HepG2 (cell line): ENCODE measurements around the gene PEPD. TPM values are rescaled to one million over a fixed set of nuclear protein-coding genes. Genes with fewer than 3 reads are reported as not detected.
A peak's percentile ranks its signal among the peaks of the same experiment; 100 is the strongest.

Source experiments
- ATRX ChIP-seq: sonication (generic); formaldehyde crosslinking; IDR thresholded peaks from 2 replicates; pipeline ENCODE4 v1.4.0; 2020; ENCODE audit warnings: missing genetic modification reagents, borderline replicate concordance
- CEBPB ChIP-seq: IDR thresholded peaks from 2 replicates; pipeline ENCODE4 v1.6.1; 2011; ENCODE audit warnings: low read depth, low read length, improper control_type of control experiment, borderline replicate concordance
- ESRRA ChIP-seq: sonication (generic); formaldehyde crosslinking; IDR thresholded peaks from 2 replicates; pipeline ENCODE4 v1.5.1; 2020; ENCODE audit warnings: mild to moderate bottlenecking, low read depth, missing genetic modification reagents
- HIVEP1 ChIP-seq: sonication (generic); formaldehyde crosslinking; IDR thresholded peaks from 2 replicates; pipeline ENCODE4 v1.4.0; 2020; ENCODE audit warnings: mild to moderate bottlenecking, missing genetic modification reagents
- ISX ChIP-seq: sonication (generic); formaldehyde crosslinking; conservative IDR thresholded peaks from 2 replicates; pipeline ENCODE4 v1.5.0; 2020; ENCODE audit warnings: missing genetic modification reagents
- KDM5A ChIP-seq: fragments of 200-600 bp; sonication (generic); IDR thresholded peaks from 2 replicates; pipeline ENCODE4 v1.7.0; 2018; ENCODE audit warnings: antibody characterized with exemption, mild to moderate bottlenecking, low read length, borderline replicate concordance
- KLF16 ChIP-seq, 2 experiments: sonication (generic) in 1 of 2; formaldehyde crosslinking in 1 of 2; IDR thresholded peaks; 2 replicates each; pipeline versions ENCODE4 v1.6.1 to v1.8.0; 2016 to 2023; ENCODE audit warnings: missing genetic modification reagents in 2 of 2, missing compliant biosample characterization in 1 of 2
- KMT2A ChIP-seq: sonication (generic); formaldehyde crosslinking; IDR thresholded peaks from 2 replicates; pipeline ENCODE4 v1.4.0; 2020; ENCODE audit warnings: missing genetic modification reagents
- PITX1 ChIP-seq: sonication (generic); formaldehyde crosslinking; IDR thresholded peaks from 2 replicates; pipeline ENCODE4 v1.5.1; 2020; ENCODE audit warnings: mild to moderate bottlenecking, missing genetic modification reagents
- SMC3 ChIP-seq: IDR thresholded peaks from 2 replicates; pipeline ENCODE4 v1.6.1; 2011; ENCODE audit warnings: low read length, improper control_type of control experiment
- STAT5B ChIP-seq: sonication (generic); formaldehyde crosslinking; IDR thresholded peaks from 2 replicates; pipeline ENCODE4 v1.4.0; 2020; ENCODE audit warnings: missing genetic modification reagents
- TCF7L2 ChIP-seq: IDR thresholded peaks from 2 replicates; pipeline ENCODE4 v1.6.1; 2011; ENCODE audit warnings: mild to moderate bottlenecking, low read depth, low read length, moderate library complexity
- THAP7 ChIP-seq: sonication (generic); formaldehyde crosslinking; IDR thresholded peaks from 2 replicates; pipeline ENCODE4 v1.8.1; 2023; ENCODE audit warnings: mild to moderate bottlenecking, missing genetic modification reagents
- TSC22D2 ChIP-seq: sonication (generic); formaldehyde crosslinking; IDR thresholded peaks from 2 replicates; pipeline ENCODE4 v1.5.1; 2020; ENCODE audit warnings: missing genetic modification reagents, mild to moderate bottlenecking, borderline replicate concordance
- U2AF1 ChIP-seq: fragments of 200-400 bp; formaldehyde crosslinking; optimal IDR thresholded peaks from 2 replicates; pipeline ENCODE3; 2017; ENCODE audit warnings: mild to moderate bottlenecking, low read depth, low read length
- ZC3H13 ChIP-seq: sonication (generic); formaldehyde crosslinking; IDR thresholded peaks from 2 replicates; pipeline ENCODE4 v1.8.1; 2023; ENCODE audit warnings: mild to moderate bottlenecking, missing genetic modification reagents, moderate library complexity
- ZFP90 ChIP-seq: sonication (generic); formaldehyde crosslinking; IDR thresholded peaks from 2 replicates; pipeline ENCODE4 v1.8.0; 2022; ENCODE audit warnings: missing genetic modification reagents, mild to moderate bottlenecking, inconsistent platforms, borderline replicate concordance
- ZFX ChIP-seq: sonication (generic); formaldehyde crosslinking; IDR thresholded peaks from 2 replicates; pipeline ENCODE4 v1.4.0; 2020; ENCODE audit warnings: mild to moderate bottlenecking, low read depth, missing genetic modification reagents, moderate library complexity
- ZFY ChIP-seq: sonication (generic); formaldehyde crosslinking; IDR thresholded peaks from 2 replicates; pipeline ENCODE4 v1.4.0; 2020; ENCODE audit warnings: missing genetic modification reagents
- ZNF207 ChIP-seq: fragments of 450-650 bp; IDR thresholded peaks from 2 replicates; pipeline ENCODE4 v1.6.1; 2016; ENCODE audit warnings: antibody characterized with exemption, borderline replicate concordance
- ZNF256 ChIP-seq: sonication (generic); formaldehyde crosslinking; conservative IDR thresholded peaks from 2 replicates; pipeline ENCODE4 v1.4.0; 2020; ENCODE audit warnings: missing genetic modification reagents
- ZNF430 ChIP-seq: sonication (generic); formaldehyde crosslinking; IDR thresholded peaks from 2 replicates; pipeline ENCODE4 v1.9.0; 2021; ENCODE audit warnings: mild to moderate bottlenecking, missing genetic modification reagents
- ZNF484 ChIP-seq: sonication (generic); formaldehyde crosslinking; IDR thresholded peaks from 2 replicates; pipeline ENCODE4 v1.5.1; 2020; ENCODE audit warnings: mild to moderate bottlenecking, low read depth, missing genetic modification reagents, borderline replicate concordance
- ZNF552 ChIP-seq: sonication (generic); formaldehyde crosslinking; IDR thresholded peaks from 2 replicates; pipeline ENCODE4 v1.9.0; 2022; ENCODE audit warnings: missing genetic modification reagents, mild to moderate bottlenecking, borderline replicate concordance
- ZNF7 ChIP-seq: IDR thresholded peaks from 2 replicates; pipeline ENCODE4 v1.6.1; 2016; ENCODE audit warnings: missing biosample characterization, missing genetic modification reagents
- ZNF737 ChIP-seq: sonication (generic); formaldehyde crosslinking; IDR thresholded peaks from 2 replicates; pipeline ENCODE4 v1.5.0; 2020; ENCODE audit warnings: missing genetic modification reagents, mild to moderate bottlenecking, borderline replicate concordance
- ZNF761 ChIP-seq: sonication (generic); formaldehyde crosslinking; conservative IDR thresholded peaks from 2 replicates; pipeline ENCODE4 v1.4.0; 2020; ENCODE audit warnings: mild to moderate bottlenecking, missing genetic modification reagents
- ZNF790 ChIP-seq: sonication (generic); formaldehyde crosslinking; IDR thresholded peaks from 2 replicates; pipeline ENCODE4 v1.8.0; 2022; ENCODE audit warnings: missing genetic modification reagents, mild to moderate bottlenecking, borderline replicate concordance
- polyA plus RNA-seq, 8 experiments: library from polyadenylated mRNA; depleted of rRNA in 3 of 8; stranded (reverse) in 7 of 8; unstranded in 1 of 8; fragments of >200 nt; fragmentation: Illumina TruSeq in 4 of 8; extraction: Trizol in 4 of 8; gene quantifications; 2 replicates each; pipeline versions ENCODE4 v1.2.1 to v1.2.3, GENCODE V29; 2011 to 2016; ENCODE audit warnings: low read depth in 4 of 8, missing spikeins in 1 of 8, mixed read lengths in 1 of 8; ENCODE audit not compliant: insufficient read depth in 1 of 8
- total RNA-seq, 5 experiments: library from RNA; depleted of rRNA; stranded (reverse); fragments of >200 nt; fragmentation: Illumina TruSeq; extraction: Trizol; gene quantifications; 2 replicates each; pipeline ENCODE4 v1.2.3, GENCODE V29; 2016; ENCODE audit warnings: low read depth in 1 of 5
- TF ChIP-seq, protein P1 (sequence below): sonication (generic); formaldehyde crosslinking; IDR thresholded peaks from 2 replicates; pipeline ENCODE4 v1.9.0; 2021; ENCODE audit warnings: missing genetic modification reagents, mild to moderate bottlenecking, borderline replicate concordance
- TF ChIP-seq, protein P2 (sequence below): IDR thresholded peaks from 2 replicates; pipeline ENCODE4 v1.6.1; 2016; ENCODE audit warnings: missing genetic modification reagents, missing compliant biosample characterization

PEPD gene
- total and polyA plus RNA-seq, 2 of the 13 experiments (the other 11 are each of a cell fraction or from before 2014, with no cell fraction given) = 60.7 to 75.1 TPM

- TF ChIP-seq KLF16 (CRISPR knock-in tag; IDR thresholded peaks at IDR 0.05) = peak in 1 of 2 experiments; percentile 38; a peak in 1 of 4 replicates
- TF ChIP-seq ZNF790 (CRISPR knock-in tag) = no peak
- no peak for TF ChIP-seq SMC3
- TF ChIP-seq ZFP90 (CRISPR knock-in tag) = no peak; the same call in 1 of the 2 replicates
- peak; percentile 84; the same call in 1 of the 2 replicates for TF ChIP-seq HIVEP1 (CRISPR knock-in tag)
- no peak for TF ChIP-seq U2AF1
- no peak for TF ChIP-seq ESRRA (CRISPR knock-in tag)
- TF ChIP-seq KMT2A = no peak
- 0 out of 2 replicates have a peak, but pooled peaks have one; percentile 16 for TF ChIP-seq ZC3H13 (CRISPR knock-in tag)
- no peak for TF ChIP-seq THAP7 (CRISPR knock-in tag)
- TF ChIP-seq TSC22D2 (CRISPR knock-in tag) = no peak
- 0 out of 2 replicates have a peak, but pooled peaks have one; percentile 7 for TF ChIP-seq ZNF484 (CRISPR knock-in tag)
- TF ChIP-seq ZNF207 = no peak
- TF ChIP-seq PITX1 = peak; percentile 59; the same call in 1 of the 2 replicates
- no peak for TF ChIP-seq STAT5B (CRISPR knock-in tag)
- TF ChIP-seq ZNF761 (CRISPR knock-in tag) = 0 out of 2 replicates have a peak, but pooled peaks have one; percentile 16
- TF ChIP-seq ISX (CRISPR knock-in tag) = no peak
- TF ChIP-seq ZNF7 = no peak
- TF ChIP-seq, protein P1, sequence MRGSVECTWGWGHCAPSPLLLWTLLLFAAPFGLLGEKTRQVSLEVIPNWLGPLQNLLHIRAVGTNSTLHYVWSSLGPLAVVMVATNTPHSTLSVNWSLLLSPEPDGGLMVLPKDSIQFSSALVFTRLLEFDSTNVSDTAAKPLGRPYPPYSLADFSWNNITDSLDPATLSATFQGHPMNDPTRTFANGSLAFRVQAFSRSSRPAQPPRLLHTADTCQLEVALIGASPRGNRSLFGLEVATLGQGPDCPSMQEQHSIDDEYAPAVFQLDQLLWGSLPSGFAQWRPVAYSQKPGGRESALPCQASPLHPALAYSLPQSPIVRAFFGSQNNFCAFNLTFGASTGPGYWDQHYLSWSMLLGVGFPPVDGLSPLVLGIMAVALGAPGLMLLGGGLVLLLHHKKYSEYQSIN (CRISPR knock-in tag) = no peak
- no peak for TF ChIP-seq ATRX
- peak; percentile 63; the same call in 1 of the 2 replicates for TF ChIP-seq CEBPB
- TF ChIP-seq, protein P2, sequence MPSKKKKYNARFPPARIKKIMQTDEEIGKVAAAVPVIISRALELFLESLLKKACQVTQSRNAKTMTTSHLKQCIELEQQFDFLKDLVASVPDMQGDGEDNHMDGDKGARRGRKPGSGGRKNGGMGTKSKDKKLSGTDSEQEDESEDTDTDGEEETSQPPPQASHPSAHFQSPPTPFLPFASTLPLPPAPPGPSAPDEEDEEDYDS = peak; percentile 20; the same call in 1 of the 2 replicates
- TF ChIP-seq ZNF256 = 0 out of 2 replicates have a peak, but pooled peaks have one; percentile 48
- no peak for TF ChIP-seq TCF7L2
- TF ChIP-seq ZNF430 (CRISPR knock-in tag) = peak; percentile 57; the same call in 1 of the 2 replicates
- TF ChIP-seq ZNF737 = no peak; the same call in 1 of the 2 replicates
- TF ChIP-seq ZFX (CRISPR knock-in tag) = peak; percentile 19; the same call in 1 of the 2 replicates
- no peak for TF ChIP-seq KDM5A
- TF ChIP-seq ZFY = peak; percentile 76
- no peak for TF ChIP-seq ZNF552 (CRISPR knock-in tag)
These were observed 127.4 kb downstream of the PEPD start (continued) for GRCh38 chr19:33394006-33394722.
